HG02938 (cell line): ENCODE data around the gene PCSK6.
"Not testable (repeated sequence)": the region's sequence is repeated elsewhere in the genome, so short reads cannot be mapped to it uniquely, and the experiment has no call there.

ENCODE experiments used
- ATAC-seq: cut with Tn5 transposase; IDR thresholded peaks from one replicate; pipeline ENCODE4 v1.9.1; 2021; ENCODE audit warnings: mild to moderate bottlenecking, moderate library complexity; ENCODE audit not compliant: unreplicated experiment

Gene PCSK6

GRCh38 chr15:101436526-101436925 is 53.0 kb downstream of the PCSK6 start:
- ATAC-seq: no peak

DNA sequence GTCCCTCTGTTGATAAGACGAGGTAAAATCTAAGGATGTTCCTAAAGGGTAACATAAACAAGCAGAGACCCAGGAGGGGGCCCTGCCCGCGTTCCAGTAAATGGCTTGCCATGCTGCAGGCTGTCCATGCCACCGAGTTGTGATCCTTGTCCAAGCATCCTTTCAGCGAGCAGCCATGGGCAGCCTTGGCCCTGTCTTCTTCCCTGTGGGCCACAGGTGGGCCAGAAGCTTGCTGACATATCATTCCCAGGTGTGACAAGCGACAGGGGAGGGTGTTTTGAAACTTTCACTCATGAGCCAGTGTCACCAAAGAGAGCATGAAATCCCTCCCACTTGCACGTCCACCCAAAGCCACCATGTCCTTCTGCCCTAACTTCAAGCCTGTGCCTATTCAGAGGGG is 53.7 kb downstream of the PCSK6 start:
- no peak for ATAC-seq

DNA sequence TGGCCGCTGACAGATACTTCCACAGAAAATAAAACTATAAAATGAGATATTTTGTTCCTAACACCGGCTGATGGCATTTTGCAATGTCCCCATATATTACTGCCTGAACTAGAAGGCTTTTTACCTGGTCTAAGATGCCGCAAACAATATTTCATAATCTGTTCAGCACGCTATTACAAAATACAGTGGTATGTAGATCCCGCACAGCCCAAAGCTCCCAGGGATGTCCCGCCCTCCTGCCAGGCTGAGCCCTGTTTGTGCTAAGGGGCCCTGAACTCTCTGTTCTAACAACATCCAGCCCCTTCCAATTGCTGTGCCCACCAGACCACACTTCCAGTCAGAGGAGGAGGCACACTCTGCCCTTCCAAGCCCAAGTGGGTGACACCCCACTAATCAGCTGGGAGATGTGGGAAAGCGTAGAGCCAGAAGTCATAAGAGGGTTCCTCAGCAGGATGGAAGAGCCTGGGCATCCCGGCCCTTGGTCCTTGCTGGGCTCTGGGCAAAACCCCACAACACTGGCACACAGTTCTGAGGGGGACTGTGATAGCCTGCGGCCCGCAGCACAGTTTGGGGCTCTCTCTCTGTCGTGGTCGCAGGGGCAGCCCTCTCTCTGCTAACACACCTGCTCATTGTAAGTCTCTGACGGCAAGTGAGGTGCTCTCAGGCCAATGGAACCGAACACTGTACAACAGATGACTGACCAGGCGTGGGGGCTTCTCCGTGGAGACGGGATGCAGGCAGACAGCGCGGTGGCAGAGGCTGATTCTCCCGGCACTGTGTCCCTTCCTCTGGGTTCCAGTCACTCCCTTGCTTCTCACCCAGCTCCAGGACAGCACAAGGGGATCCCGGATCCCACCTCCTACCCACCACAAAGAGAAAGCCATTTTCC is 55.2 kb downstream of the PCSK6 start:
- ATAC-seq: no peak

- no peak for ATAC-seq
These were observed 56.1 kb downstream of the PCSK6 start for GRCh38 chr15:101433396-101433795.

- ATAC-seq: no peak
These were observed 56.5 kb downstream of the PCSK6 start for GRCh38 chr15:101432982-101433381.

- ATAC-seq: no peak
These were observed 57.8 kb downstream of the PCSK6 start for GRCh38 chr15:101431748-101432147.

DNA sequence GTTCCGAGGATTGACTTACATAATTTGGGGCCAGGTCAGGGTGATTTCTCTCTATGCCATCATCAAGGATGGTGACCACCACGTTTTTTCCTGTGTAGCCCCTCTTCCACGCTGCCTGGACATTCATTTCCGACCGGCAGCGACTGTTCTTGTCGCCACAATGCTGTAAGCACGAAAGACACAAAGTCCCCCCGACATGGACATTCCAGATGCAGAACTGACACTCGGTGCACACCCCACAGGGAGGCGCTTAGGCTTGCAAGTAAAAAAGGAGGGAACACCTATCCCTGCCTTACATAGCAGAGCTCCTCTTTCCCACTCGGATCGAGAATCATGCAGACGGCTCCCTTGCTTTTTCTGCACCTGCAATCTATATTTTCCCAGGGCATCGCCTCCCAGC is 58.2 kb downstream of the PCSK6 start:
- ATAC-seq: no peak

GRCh38 chr15:101429646-101430045 is 59.9 kb downstream of the PCSK6 start:
- no peak for ATAC-seq

- no peak for ATAC-seq
These were observed 60.3 kb downstream of the PCSK6 start for GRCh38 chr15:101429191-101429590.

GRCh38 chr15:101428758-101429157 is 60.7 kb downstream of the PCSK6 start:
- no peak for ATAC-seq

GRCh38 chr15:101427606-101428487 is 61.7 kb downstream of the PCSK6 start:
- ATAC-seq: no peak

DNA sequence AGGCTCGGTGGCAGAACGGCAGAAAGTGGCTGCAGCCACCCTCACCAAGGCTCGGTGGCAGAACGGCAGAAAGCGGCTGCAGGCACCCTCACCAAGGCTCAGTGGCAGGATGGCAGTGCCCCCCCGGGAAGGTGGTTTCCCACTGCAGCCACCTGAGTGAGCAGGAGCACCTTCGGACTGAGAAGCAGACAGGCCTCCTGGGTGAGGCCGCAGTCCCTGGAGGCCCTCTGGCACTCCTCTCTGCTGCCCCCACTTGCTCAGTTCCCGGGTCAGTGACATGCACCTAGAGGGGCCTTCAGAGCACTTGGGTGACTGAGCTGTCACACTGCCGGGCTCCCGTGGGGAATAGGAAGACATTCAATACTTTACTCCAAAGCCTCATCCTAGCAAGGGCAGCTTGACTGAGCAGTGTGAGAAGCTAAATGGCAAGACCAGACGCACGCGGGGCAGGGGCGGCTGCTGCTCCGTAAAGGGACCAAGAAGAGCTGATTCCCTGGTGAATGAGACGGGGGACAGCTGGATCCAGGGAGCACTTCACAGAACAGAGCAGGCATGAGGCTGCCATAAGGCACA is 62.7 kb downstream of the PCSK6 start:
- no peak for ATAC-seq

- no peak for ATAC-seq
These were observed 63.6 kb downstream of the PCSK6 start for GRCh38 chr15:101425787-101426365.

DNA sequence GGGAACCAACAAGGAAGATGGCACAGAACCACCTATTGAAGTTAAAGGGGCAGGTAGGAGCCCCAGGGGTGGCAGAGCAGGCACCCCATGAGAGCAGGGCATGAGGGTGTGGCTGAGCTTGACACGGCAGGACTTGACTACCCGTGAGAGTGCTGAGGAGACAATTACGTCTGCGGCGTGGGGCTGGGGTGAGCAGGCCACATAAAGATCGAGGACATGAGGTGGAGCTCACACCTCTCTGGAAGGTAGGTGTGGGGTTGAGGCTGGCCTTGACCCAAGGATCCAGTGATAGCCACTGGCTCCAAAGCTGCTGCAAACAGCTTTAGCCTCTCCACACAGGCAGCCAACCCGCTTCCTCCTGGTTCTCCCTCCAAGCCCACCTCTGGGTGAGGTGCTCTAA is 64.5 kb downstream of the PCSK6 start:
- no peak for ATAC-seq

GRCh38 chr15:101420232-101420631 is 69.3 kb downstream of the PCSK6 start:
- ATAC-seq: no peak

DNA sequence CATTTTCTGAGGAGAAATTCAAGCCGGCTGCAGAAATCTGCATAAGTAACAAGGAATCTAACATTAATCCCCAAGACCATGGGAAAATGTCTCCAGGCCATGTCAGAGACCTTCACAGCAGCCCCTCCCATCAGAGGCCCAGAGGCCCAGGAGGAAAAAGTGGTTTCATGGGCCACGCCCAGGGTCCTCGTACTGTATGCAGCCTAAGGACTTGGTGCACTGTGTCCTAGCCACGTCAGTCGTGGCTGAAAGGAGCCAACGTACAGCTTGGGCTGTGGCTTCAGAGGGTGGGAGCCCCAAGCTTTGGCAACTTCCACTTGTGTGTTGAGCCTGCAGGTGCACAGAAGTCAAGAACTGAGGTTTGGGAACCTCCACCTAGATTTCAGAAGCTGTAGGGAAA is 73.0 kb downstream of the PCSK6 start:
- not testable (repeated sequence) for ATAC-seq

DNA sequence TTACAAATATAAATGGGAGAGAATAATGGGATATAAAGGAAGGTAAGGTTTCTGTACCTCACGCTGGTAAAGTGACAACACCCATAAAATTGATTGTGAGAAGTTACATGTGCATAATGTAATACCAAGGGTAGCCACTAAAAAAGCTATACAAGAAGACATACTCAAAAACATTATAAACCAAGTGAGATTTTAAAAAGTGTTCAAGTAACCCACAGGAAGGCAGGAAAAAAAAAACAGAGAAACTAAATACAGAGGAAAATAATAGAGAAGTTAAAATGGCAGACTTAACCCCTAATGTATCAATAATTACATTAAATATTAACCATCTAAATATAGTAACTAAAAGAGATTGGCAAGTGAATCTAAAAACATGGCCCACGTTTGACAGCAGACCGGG is 76.3 kb downstream of the PCSK6 start:
- no peak for ATAC-seq

DNA sequence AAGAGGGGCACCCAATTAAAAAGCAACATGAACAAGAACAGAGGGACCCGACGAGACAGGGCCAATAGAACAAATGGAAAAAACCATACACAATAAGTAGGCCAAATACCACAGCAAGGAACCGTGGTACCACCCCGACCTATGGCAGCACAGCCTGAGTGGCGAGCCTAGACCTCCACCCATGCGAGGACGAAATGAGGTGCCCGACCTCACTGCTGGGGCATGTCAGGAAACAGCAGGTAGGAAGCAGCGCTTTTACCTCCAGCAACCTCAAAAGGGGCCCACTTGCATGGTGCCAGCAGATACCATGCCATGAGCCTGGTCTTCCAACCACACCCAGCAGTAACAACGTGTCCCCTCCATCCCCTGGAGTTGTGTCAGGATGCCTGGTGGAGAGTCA is 77.9 kb downstream of the PCSK6 start:
- ATAC-seq: no peak

GRCh38 chr15:101411085-101411484 is 78.4 kb downstream of the PCSK6 start:
- ATAC-seq: no peak

DNA sequence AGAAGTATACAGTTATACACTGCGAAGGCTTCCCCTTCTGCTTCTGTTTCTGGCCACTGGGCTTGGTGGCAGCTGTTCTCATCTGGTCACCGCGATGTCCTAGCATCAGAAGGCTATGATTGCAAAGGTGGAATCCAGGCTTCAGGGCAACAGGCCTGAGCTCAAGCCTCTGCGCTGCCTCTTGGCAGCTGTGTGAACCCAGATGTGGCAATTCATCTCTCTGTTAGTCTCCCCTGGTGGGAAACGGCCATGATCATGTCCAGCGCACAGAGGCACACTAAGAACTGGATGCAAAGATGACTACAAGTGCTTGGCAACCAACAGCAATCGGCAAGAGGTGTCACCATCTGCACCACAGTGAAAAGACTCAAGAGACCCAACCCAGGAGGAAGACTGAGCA is 78.9 kb downstream of the PCSK6 start:
- ATAC-seq: no peak

GRCh38 chr15:101409621-101410020 is 79.9 kb downstream of the PCSK6 start:
- ATAC-seq: no peak
